ENCODE measurements around the gene HYI.
"Not testable (repeated sequence)": the region's sequence is repeated elsewhere in the genome, so short reads cannot be mapped to it uniquely, and the experiment has no call there.

Gene HYI, protein sequence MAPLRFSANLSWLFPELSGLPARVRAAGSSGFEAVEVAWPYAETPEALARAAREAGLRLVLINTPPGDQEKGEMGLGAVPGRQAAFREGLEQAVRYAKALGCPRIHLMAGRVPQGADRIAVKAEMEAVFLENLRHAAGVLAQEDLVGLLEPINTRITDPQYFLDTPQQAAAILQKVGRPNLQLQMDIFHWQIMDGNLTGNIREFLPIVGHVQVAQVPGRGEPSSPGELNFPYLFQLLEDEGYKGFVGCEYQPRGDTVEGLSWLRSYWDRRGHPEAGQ

DNA sequence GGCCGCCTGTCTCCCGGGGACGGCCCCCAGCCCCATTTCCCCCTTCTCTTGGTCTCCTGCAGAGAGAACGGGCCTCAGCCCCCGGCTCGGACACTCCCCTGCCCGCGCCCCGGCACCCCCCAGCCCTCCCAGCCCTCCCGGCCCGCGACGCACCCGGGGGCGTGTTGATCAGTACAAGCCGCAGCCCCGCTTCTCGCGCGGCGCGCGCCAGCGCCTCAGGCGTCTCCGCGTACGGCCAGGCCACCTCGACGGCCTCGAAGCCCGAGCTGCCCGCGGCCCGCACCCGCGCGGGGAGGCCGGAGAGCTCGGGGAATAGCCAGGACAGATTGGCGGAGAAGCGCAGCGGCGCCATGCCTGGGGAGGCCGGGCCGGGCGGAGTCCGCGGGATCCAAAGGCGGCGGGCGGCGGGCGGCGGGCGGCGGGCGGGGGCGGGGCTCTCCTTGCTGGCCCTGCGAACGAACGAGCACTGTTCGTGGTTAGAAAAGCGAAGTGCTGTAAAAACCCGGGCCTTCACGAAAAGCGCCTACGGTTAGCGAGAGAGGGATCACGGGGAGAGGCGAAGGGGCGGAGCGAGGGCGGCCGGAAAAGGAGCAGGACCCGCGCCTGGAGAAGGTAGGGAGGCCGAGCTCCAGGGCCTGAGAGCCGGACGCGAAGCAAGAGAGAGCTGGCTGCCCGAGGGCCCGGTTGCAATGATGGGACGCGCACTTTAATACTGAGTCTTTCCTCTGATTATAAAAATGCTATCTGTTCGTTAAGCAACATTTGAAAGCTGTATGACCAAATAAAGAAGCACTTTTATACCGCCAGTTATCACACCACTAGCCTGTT lies at the start of gene HYI:
HYI (minus strand) TSS at position 490 of the 828 bp plus-strand sequence; CDS start at position 352, 138 bp downstream.
- DNase-seq = peak in 49 of 51 donors; percentile 35 to 85 (median 70)

DNA sequence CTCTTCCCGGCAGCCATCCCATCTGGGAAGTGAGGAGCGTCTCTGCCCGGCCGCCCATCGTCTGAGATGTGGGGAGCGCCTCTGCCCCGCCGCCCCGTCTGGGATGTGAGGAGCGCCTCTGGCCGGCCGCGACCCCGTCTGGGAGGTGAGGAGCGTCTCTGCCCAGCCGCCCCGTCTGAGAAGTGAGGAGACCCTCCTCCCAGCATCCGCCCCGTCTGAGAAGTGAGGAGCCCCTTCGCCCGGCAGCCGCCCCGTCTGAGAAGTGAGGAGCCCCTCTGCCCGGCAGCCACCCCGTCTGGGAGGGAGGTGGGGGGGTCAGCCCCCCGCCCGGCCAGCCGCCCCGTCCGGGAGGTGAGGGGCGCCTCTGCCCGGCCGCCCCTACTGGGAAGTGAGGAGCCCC lies 48.1 kb upstream of the HYI start:
- DNase-seq = not testable (repeated sequence)

GRCh38 chr1:43499898-43500297 lies 46.2 kb upstream of the HYI start:
- no peak for DNase-seq

DNA sequence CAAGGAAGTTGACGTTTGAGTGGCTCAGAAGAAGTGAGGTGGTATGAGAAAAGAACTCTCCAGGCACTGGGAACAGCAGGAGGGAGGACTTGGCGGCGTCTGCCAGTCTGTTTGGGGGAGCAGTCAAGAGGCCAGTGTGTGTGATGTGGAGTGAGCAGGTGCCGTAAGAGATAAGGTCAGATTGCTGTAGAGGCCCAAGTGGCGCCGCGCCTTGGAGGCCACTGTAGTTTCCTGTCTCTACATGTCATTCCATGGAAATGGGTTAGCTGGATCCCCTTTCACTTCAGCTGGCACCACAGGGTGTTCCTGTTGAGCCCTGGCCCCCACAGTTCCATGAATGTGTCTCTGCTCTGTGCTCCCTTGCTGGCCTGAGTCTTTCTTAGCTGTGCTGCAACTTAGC lies 41.5 kb upstream of the HYI start:
- no peak for DNase-seq

DNA sequence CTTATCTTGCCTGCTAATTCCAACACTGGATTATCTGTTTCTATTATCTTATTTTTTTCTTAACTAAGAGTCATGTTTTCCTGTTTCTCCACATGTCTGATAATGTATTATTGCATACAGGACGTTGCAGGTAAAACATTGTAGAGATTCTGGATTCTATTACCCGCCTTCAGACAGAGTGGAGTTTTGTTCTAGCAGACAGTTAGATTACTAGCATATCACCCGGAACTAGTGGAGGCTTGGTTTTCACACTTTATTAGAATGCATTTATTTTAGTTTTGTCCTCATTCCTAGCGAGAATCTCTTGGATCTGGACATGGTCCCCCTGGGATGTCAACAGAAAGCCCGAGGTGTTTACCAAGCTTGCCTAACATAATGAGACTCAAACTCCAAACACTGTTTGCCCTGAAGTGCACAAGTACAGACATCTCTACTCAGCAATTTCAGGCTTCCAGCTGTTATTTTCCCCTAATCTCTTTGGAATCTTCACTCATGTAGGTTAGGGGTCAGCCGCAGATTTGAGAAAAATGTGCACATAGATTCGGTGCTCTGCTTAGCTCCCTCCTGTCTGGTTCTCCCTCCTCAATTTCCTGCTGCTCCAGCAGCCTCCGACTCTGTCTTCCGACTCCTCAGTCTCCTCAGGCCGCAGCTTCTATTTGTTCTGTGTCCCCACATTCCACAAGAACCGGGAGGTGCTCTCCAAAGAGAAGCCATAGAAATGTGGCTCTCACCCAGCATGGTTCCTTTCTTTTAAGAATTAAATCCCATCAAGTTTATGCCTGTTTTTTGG lies 40.1 kb upstream of the HYI start:
- no peak for DNase-seq

DNA sequence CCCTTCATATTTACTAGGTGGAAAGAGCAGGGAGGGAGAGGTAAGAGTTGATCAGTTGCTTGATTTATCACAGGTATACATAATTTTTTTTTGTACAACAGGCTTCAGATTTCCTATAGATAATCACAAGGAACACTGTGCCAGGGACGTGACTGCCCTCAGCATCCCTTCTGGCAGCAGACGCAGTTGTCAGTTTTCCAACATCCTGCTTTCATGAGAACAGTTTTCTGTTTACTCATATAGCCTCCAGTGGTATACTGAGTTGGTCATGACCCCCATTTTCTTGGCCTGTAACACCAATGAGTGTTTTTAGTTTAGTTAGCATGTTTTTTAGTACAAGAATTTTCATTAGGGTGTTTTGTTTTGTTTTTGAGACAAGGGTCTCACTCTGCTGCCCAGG lies 39.1 kb upstream of the HYI start:
- no peak for DNase-seq

- DNase-seq = no peak
These were observed 37.3 kb upstream of the HYI start for GRCh38 chr1:43491061-43491460.

- DNase-seq = no peak
These were observed 34.4 kb upstream of the HYI start for GRCh38 chr1:43488165-43488564.

DNA sequence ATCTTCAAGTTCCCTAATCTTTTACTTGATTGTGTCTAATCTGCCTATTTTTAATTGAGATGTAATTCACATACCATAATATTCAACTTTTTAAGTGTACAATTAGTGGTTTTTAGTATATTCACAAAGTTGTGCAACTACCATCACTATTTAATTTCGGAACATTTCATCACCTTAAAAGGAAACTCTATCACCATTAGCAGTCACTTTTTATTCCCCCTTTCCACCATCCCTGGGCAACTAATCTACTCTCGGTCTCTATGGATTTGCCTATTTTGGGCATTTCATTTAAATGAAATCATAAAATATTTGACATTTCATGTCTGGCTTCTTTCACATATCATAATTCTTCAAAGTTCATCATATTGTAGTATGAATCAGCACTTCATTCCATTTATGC lies 30.6 kb upstream of the HYI start:
- no peak for DNase-seq

- DNase-seq = no peak
These were observed 28.5 kb upstream of the HYI start for GRCh38 chr1:43482215-43482614.

DNA sequence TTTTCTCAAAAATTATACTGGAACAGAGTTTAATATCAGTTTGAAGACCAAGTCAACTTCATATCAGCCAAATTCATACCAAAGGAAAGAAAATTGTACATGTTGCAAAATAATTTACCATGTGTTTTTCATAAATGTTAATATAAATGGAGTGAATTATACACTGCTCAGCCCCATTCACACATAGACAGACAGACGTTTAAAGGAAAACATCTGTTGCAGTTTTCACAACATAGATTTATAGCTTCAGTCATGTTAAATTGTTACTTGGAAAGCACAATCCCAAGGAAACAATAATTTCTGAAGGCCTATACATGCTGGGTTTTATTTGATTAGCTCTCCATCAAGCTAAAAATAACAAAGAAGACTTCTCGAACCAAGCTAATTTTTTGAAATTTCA lies 27.8 kb upstream of the HYI start:
- no peak for DNase-seq

GRCh38 chr1:43479414-43479813 lies 25.7 kb upstream of the HYI start:
- DNase-seq = no peak

GRCh38 chr1:43477716-43478115 lies 24.0 kb upstream of the HYI start:
- DNase-seq = no peak

- not testable (repeated sequence) for DNase-seq
These were observed 22.1 kb upstream of the HYI start for GRCh38 chr1:43475611-43476401.

- DNase-seq = no peak
These were observed 19.7 kb upstream of the HYI start for GRCh38 chr1:43473463-43473862.

GRCh38 chr1:43472463-43473151 lies 18.9 kb upstream of the HYI start:
- DNase-seq = not testable (repeated sequence)

DNA sequence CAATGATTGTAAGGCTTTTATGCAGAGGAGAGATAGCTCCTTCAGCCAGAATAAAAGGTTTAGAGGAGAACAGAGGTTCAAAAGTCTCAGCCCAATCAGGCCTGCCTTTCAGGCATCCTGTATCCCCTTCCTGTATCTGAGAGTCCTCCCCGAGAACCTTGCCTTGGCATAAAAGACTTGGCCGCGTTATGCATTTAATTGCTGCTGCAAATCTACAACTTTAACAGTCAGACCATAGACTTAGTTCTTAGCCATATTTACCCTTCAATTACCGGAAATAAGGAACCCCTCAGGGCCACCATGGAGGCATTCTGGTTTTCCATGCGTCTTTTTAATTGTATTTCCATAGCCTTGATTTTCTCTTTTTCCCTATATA lies 18.3 kb upstream of the HYI start:
- no peak for DNase-seq

GRCh38 chr1:43469932-43470331 lies 16.2 kb upstream of the HYI start:
- no peak for DNase-seq

DNA sequence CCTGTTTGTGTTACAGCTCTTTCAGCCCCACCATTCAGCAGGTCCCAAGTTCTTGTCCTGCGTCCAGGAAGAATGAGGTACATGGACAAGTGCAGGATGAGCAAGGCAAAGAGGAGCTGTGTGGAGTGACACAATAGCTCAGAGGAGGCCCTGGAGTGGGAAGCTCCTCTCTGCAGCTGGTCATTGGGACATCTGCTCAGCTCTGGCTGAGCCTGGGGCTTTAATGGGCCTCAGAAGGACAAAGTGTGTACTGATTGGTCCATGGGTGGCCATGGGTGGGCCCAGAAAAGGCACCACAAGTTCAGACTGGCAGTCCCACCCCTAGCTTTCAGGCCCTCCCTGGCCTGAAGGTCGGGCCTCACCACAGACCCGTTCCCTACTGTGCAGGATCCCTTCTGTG lies 14.7 kb upstream of the HYI start:
- no peak for DNase-seq

GRCh38 chr1:43466403-43466802 lies 12.7 kb upstream of the HYI start:
- DNase-seq = no peak

Measured in hypothalamus (tissue), 51 donors.